Astrocyte of the spinal cord (primary cell): ENCODE results near the gene TMED7.
A peak's percentile ranks its signal among the peaks of the same experiment; 100 is the strongest.

Experiments used
- DNase-seq: peaks from one replicate; pipeline ENCODE4 v3.0.0; 2011; ENCODE audit warnings: low read depth, low spot score
- H3K4me3 ChIP-seq: 2 replicates; pipeline ENCODE4 v1.5.1; 2011; ENCODE audit warnings: low read depth, mild to moderate bottlenecking, low read length, moderate library complexity
- in situ Hi-C: cut with HindIII; loops from 2 replicates; pipeline ENCODE4 v1.10.0; 2017; ENCODE audit warnings: low sequenced_read_pairs
- TF ChIP-seq, protein P1 (sequence below): IDR thresholded peaks from 2 replicates; pipeline ENCODE4 v1.5.1; 2012; ENCODE audit warnings: low read depth, mild to moderate bottlenecking, low read length, inconsistent platforms

Gene TMED7

GRCh38 chr5:115589043-115589442, 36.8 kb downstream of the TMED7 start:
- TF ChIP-seq, protein P1, sequence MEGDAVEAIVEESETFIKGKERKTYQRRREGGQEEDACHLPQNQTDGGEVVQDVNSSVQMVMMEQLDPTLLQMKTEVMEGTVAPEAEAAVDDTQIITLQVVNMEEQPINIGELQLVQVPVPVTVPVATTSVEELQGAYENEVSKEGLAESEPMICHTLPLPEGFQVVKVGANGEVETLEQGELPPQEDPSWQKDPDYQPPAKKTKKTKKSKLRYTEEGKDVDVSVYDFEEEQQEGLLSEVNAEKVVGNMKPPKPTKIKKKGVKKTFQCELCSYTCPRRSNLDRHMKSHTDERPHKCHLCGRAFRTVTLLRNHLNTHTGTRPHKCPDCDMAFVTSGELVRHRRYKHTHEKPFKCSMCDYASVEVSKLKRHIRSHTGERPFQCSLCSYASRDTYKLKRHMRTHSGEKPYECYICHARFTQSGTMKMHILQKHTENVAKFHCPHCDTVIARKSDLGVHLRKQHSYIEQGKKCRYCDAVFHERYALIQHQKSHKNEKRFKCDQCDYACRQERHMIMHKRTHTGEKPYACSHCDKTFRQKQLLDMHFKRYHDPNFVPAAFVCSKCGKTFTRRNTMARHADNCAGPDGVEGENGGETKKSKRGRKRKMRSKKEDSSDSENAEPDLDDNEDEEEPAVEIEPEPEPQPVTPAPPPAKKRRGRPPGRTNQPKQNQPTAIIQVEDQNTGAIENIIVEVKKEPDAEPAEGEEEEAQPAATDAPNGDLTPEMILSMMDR, result no peak
- no peak for DNase-seq
- in situ Hi-C loops, result no loop called here

GRCh38 chr5:115588640-115589039, 37.2 kb downstream of the TMED7 start:
- no peak overlapping the region for H3K4me3 ChIP-seq
- in situ Hi-C loops, result no loop called here
- DNase-seq, result no peak
- TF ChIP-seq, protein P1, result no peak

More at GRCh38 chr5:115589043-115589442, 36.8 kb downstream of the TMED7 start:
- no peak overlapping the region for H3K4me3 ChIP-seq

GRCh38 chr5:115586525-115587146, 39.2 kb downstream of the TMED7 start:
- peak; percentile 30 for DNase-seq
- in situ Hi-C loops, result no loop called here
- TF ChIP-seq, protein P1, result peak; percentile 23
- no peak overlapping the region for H3K4me3 ChIP-seq

- TF ChIP-seq, protein P1, result no peak
- no peak for DNase-seq
- no peak overlapping the region for H3K4me3 ChIP-seq
- in situ Hi-C loops, result no loop called here
These were observed 40.6 kb downstream of the TMED7 start for GRCh38 chr5:115585265-115585664.

- no peak for DNase-seq
- in situ Hi-C loops, result no loop called here
- TF ChIP-seq, protein P1, result no peak
- H3K4me3 ChIP-seq, result no peak overlapping the region
These were observed 41.3 kb downstream of the TMED7 start for GRCh38 chr5:115584501-115584900.

GRCh38 chr5:115583474-115583873, 42.4 kb downstream of the TMED7 start:
- TF ChIP-seq, protein P1, result no peak
- DNase-seq, result peak; percentile 88
- in situ Hi-C loops, result no loop called here
- no peak overlapping the region for H3K4me3 ChIP-seq
